Measurements from ENCODE around the gene SMIM29.
"Not testable (repeated sequence)": the region's sequence is repeated elsewhere in the genome, so short reads cannot be mapped to it uniquely, and the experiment has no call there.

Gene SMIM29

DNA sequence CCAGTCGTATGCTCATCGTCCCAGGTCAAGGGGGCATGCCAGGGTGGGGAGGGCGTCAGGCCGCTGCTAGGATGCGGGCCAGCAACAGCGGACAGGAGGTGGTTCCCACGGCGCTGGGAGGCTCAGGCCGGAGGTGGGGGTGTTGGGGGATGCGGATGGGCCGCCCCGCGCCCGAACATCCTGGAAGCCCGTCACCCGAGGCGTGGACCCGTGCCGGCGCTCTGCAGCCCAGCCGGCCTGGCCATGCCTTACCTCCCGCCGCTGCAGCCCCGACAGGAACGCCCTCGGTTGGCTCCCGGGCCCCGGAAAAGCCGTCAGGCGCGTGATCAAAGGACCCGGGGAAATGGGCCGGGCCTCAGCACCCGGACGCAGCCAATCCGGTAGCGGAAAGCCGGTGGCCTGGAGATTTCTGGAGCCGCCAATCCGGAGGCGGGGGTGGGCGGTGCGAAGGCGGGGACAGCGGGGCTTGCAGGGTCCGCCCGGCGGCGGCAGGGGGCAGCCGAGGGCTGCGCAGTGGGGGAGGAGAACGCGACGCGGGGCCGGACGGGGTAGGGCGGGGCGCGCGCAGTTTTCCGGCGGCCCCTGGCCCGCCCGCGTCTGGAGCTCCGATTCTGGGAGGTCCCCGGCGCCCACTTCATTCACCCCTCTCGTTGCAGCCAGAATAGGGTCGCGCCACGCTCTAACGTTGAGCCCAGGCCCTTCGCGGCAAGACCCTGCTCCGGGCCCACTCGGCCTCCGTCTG lies at the start of gene SMIM29:
Gene SMIM29 (minus strand): TSS at position 280 of the 742 bp plus-strand sequence. CDS start 1,215 bp downstream, outside the sequence.
- DNase-seq (ENCODE audit: low read depth, low spot score): peak; percentile 97

DNA sequence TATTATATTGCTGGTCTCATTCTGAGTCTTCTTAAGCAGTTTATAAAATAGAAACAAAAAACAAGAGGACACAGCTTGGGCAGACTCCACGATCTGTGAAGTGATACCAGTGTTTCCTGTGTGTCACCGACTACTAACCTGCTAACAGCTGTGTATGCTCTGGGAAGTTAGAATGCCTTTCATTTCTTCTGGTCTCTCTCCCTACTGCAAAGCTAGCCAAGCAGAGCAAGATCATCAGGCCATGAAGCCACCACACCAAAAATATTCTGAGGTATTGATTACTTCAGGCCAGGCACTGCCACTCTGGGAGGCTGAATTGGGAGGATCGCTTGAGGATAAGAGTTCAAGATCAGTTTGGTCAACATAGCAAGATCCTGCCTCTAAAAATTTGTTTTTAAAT lies 46.9 kb upstream of the SMIM29 start:
- DNase-seq (ENCODE audit: low read depth, low spot score): no peak

DNA sequence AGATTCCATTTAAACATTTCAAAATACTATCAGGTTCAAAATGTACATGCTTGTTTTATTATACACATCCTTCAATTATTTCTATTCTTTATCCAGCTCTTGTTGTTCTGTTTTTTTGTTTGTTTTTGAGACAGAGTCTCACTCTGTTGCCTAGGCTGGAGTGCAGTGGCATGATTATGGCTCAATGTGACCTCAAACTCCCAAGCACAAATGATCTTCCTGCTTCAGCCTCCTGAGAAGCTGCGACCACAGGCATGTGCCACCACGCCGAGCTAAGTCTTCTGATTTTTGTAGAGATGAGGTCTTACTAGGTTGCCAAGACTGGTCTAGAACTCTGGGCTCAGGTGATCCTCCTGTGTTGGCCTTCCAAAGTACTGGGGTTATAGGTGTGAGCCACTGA lies 44.1 kb upstream of the SMIM29 start:
- DNase-seq (ENCODE audit: low read depth, low spot score): no peak

DNA sequence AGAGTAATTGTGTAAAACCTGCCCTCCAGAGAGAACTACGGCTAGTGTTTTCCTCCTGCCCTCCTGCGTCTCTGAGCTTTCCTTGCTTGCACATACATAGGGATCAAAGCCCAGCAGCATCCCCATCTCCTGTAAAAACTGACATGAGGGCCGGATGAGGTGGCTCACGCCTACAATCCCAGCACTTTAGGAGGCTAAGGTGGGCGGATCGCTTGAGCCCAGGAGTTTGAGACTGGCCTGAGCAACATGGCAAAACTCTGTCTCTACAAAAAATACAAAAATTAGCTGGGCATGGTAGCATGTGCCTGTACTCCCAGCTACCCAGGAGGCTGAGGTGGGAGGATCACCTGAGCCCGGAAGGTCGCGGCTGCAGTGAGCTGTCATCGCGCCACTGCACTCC lies 40.3 kb upstream of the SMIM29 start:
- no peak for DNase-seq (ENCODE audit: low read depth, low spot score)

DNA sequence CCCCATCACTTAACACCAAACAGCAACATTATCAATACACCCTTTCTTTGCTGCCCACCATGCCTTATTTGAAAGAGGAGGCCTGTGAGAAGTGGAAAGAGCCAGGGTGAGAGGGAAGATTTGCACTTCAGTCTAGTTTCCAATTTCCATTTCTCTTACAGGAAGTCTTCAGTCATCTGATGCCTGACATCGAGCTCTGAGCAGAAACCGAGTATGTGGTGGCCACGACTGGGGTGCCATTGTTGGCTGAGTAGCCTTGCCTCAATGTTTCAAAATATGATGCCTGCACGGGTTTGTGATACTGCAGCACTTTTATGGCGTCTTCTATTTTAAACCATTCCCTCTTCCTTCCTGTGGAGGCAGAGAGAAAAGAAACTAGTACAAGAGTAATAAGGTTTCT lies 39.8 kb upstream of the SMIM29 start:
- DNase-seq (ENCODE audit: low read depth, low spot score): no peak

DNA sequence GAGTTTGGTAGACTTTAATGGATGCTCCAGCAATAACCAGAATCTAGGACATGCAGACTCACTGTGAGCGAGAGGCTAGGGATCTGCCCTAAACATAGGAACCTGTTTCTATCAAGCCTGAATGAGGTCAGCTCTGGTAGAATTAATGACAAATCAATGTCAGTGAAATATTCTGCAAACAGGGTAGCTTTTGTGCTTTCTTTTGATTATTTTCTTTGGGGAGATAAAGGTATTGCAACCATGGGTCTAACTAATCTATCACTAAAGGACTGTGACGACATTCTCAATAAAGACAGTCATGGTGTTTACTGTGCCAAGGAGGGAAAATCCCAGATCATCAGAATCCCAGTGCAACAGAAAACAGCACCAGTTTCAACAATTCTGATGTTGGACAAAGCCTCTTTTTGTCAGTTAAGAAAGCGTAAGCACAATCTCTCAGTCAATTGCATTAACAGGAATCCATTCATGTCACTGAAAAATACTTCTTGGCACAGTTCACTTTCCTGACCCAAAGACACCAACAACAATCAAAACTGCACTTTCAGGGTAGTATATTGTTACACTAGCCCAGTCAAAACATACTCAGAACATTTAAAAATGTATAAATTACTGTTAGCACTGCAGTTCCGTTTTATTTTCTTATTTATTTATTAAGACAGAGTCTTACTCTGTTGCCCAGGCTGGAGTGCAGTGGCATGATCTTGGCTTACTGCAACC lies 36.8 kb upstream of the SMIM29 start:
- no peak for DNase-seq (ENCODE audit: low read depth, low spot score)

DNA sequence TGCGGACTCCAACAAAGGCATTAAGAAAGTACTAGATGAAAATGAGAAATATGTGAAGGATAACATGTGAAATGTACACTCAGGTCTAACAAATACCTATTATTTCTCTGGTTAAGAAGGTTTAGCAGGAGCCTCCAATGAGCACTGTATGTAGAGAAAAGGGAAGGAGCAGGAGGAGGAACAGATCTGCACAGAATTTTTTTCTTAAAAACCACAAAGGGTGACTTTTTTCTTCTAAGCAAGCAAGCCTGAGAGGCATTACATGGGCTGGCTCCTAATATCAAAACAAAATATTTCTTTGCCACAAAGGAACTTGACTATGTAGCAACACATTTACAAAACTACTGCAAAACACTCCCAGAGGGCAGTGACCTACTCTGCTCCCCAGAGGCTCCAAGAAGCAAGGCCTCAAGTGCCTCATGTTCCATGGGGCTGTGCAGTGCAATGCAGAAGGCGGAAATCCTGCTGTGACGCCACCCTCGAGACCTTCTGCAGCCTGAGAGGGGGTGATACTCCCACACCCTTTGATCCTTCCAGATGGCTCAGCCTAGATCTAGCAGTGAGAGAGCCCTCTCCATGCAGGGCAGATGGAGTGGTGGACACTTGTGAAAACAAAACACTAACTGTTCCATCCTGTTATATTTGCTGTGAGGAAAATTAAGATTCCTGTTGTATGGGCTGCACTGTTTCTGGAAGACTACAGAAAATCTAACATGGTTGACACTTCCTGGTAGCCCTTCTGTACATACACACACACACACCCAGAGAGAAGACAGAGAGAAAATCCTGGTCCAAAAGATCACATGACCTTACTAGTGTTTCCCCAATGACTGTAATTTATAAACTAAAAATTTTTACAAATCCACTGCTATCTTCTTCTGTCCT lies 36.0 kb upstream of the SMIM29 start:
- no peak for DNase-seq (ENCODE audit: low read depth, low spot score)

DNA sequence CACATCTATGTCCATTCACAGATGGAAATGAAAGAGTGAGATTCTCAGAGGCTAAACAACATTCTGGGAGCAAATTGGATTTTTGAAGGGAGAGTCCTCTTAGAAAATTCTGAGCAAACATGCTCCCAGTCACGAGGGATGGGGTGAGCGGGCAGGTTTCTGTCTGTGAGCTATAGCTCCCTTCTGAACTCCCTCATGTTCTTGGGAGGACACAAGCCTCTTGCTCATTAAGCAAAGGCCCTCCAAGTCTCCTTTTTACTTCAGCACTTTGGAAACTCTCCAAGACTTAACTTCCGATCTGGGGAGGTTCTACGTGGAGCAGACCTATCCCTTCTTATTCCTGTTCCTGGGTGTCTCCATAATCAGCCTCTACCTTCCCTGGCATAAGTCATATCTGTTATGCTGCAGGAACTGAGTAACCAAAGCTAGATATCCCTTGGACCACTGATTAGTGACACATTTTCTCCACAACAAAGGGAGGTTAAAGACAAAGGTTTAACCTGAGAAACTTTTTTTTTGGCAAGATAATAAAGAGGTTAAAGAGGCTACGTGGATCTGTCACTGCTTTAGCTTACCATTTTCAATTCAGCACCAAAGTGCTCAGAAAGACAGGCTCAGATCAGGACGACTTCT lies 33.0 kb upstream of the SMIM29 start:
- DNase-seq (ENCODE audit: low read depth, low spot score): no peak

DNA sequence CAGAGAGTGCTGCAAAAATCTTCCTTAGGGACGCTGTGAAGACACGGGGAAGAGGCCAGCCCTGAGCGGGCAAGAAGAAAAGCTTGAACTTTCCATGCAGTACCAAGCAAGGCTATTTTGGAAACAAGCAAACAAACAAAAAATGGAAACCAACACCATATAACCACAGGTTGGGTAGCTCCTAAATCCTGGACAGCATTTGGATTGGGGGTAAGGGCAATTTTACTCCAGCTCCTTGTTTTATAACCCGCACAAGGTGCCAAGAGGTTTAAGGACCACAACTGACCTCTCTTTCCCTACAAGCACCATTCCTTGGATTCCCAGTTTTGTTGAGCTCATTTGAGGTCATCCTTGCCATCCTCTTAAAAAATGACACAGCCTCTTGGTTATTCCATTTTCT lies 31.4 kb upstream of the SMIM29 start:
- DNase-seq (ENCODE audit: low read depth, low spot score): no peak

DNA sequence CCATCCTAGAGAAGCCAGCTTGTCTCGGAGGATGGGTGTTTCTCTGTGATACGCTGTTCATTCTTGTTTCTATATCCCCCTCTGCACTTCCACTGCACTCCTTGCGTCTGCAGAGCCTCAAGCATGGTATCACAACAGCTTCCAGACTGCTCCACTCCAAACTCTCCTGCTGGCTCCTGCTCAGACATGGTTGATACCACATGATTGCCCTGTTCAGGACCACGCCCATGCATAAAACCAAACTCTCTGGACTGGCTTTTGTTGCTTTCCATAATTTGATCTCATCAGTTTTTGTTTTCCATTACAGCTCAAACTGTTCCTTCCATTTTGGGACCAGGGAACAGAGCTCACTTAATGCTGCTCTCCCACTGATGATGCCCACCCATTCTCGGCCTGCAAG lies 30.0 kb upstream of the SMIM29 start:
- DNase-seq (ENCODE audit: low read depth, low spot score): no peak

DNA sequence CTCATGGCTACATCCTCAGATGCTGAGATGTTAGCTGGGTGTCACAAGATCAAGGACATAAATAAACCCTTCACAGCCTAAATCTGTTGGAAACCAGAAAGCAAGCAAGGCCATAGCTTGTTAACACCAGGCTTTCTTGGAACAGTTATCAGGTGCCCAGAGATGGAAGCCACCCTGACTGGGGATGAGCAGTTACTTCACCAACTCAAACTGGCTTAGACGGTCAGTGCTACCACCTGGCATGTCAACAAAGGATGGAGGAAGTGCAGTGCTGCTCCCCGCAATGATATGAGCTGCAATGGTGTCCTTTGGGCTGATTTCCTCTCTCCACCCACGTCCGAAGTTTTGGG lies 28.9 kb upstream of the SMIM29 start:
- DNase-seq (ENCODE audit: low read depth, low spot score): no peak

DNA sequence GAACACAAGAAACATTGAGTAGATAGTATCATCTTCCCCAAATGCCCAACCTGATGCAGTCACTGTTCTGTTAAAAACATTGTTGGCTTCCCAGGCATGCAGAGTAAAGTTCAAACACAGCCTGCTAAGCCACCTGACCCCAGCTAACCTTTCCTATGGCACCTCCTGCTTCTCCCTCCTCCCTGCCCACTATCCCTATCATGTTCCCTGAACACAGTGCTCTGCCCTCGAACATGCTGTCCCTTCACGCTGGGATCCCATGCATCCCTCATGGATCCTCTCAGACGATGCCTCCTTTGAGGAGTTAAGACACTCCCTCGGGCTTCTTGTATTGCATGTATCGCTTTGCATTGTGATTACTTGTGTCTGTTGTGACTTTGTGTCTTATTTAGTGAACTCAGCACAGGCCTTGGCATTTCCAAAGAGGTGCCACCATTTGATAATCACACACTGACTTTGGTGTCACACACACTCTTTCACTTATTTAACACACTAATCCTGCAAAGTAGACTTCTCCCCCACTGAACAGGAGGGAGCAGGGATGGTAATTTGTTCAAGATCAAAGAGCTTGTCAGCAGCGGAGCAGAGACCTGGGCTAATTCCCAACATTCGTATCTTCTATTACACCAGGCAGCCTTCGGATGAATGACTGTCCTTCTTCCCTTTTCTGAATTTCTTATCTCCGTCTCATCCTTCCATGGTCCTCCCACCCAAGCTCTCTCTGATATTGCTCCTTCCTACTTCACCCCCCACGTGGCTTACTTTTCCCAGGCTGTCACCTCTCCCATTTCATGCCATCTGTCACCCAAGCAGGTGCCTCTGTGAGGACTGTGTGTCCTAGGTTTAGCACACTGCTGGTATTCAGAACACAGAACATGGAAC lies 28.3 kb upstream of the SMIM29 start:
- no peak for DNase-seq (ENCODE audit: low read depth, low spot score)

DNA sequence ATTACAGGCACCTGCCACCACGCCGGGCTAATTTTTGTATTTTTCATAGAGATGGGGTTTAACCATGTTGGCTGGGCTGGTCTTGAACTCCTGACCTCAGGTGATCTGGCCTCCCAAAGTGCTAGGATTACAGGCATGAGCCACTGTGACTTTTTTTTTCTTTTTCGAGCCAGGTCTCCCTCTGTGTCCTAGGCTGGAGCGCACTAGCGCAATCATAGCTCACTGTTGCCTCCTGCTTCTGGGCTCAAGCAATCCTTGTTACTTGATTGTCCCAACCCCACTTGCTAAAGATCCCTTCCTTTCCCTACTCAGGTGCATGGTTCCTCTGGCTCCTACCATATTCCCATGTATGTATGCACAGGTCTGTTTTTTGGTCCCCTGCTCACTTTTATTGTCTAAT lies 27.4 kb upstream of the SMIM29 start:
- no peak for DNase-seq (ENCODE audit: low read depth, low spot score)

DNA sequence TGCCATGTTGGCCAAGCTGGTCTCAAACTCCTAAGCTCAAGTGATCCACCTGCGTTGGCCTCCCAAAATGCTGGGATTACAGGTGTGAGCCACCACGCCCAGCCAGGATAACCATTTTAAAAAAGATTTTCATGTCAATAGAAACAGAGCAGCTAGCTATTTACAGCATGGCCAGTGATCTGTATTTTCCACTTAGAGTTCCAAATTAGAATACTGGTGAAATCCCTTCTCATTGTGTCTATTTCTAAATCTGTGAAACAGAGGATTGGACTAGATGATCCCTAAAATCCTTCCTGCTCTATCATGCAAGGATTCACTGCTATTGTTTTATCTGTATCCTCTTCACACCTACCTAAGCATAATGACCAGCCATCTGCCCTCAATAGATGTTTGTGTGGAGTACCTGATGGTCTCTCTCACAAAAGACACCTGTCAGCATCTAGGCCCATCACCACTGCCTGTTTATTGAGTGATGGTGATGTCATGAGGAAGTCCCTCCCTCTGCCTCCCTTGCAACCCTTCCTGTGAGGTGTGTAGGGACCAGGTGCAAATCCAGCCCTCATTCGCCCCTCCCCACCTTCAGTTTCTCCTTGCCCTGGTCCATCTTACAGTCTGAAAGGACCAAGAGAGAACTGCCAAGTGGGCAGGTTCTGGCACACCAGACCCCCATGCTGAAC lies 26.5 kb upstream of the SMIM29 start:
- DNase-seq (ENCODE audit: low read depth, low spot score): no peak

DNA sequence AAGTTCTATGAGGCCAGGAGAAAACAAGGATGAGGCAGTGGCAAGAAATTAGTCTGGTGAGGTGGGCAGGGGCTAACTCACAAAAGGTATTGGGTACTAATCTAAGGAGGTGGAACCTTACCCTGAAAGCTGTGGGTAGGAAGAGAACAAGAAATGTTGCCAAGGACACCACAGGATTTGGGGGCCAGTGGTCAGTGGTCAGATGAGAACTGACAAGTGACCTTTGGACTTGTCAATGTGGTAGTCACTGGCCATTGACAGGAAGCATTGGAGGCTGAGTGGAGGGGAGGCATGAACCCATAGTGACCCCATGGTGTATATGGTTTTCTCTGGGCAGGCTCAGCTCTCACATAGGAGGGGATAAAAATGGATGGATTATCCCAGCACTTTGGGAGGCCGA lies 25.3 kb upstream of the SMIM29 start:
- no peak for DNase-seq (ENCODE audit: low read depth, low spot score)

DNA sequence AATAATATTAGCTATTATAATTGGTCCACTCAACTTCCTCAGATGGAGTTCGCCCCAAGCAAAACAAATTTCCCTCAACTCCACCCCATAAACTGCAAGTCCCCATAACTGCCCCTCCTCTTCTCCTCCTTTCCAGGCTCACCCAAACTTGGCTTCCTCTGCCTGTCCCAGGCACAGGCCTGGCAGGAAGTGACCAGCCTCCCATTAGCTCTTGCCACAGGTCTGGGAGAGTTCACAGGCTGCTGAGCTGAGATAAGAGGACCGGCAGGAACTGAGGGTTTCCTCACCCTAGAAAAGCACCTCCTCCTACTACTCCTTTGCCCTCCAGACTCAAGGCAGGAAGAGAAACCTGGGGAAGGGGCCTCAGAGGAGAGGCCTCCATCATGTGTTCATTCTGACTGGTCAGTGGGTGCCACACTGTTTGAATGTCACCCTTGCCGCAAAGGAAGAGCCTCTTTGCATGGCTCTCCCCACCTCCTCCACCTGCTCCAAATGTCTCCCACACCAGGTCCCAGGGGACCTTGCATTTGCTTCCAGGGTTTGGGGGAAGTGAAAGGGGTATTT lies 24.5 kb upstream of the SMIM29 start:
- DNase-seq (ENCODE audit: low read depth, low spot score): peak; percentile 29

DNA sequence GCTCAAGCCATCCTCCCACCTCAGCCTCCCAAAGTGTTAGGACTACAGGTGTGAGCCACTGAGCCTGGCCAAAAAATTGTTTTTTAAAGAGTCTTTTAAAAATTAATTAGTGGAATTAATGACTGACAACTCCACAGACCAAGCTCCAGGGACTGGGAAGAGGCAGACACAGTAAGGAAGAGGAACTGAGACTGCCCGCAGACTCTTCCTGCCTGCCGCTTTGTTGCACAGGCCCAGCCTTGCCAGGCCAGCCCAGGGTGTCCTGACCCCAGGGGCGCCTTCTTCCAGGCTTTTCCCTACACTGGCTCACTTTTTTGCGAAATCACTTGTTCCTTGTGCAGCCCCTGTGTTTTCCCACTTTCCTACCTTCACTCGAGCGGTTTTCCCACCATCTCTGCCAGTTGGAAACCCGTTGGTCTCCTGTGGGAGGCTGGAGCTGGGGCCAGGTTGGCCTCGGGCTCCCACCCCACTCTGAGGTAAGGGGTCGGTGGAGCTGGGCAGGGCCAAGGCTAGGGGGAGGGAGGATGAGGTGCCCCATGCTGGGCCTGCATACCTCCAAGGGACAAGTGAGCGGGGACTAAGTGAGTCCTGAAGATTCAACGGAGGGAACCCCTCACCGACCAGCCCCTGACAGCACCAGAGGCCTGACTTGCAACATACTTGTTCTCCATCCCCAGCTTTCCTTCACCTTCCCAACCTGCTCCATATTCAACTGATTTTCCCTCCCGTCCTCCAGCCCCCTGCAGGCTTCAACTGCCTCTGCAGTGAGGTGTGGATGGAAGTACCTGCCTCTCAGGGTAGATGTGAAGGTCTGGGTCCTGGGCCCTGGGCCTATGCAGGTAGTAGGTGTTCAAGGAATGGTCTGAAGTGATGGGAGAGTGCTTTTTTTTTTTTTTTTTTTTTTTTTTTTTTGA lies 23.5 kb upstream of the SMIM29 start:
- DNase-seq (ENCODE audit: low read depth, low spot score): peak; percentile 46

DNA sequence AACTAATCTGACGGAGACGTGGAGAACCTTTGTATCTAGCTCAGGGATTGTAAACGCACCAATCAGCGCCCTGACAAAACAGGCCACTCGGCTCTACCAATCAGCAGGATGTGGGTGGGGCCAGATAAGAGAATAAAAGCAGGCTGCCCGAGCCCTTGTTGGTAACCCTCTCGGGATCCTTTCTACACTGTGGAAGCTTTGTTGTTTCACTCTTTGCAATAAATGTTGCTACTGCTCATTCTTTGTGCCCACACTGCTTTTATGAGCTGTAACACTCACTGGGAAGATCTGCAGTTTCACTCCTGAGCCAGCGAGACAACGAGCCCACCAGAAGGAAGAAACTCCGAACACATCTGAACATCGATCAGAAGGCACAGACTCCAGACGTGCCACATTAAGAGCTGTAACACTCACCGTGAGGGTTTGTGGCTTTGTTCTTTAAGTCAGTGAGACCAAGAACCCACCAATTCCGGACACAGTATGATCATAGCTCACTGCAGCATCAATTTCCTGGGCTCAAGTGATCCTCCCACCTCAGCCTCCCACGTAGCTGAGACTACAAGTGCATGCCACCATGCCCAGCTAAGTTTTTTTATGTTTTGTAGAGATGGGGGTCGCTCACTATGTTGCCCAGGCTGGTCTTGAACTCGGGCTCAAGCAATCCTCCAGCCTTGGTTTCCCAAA lies 21.0 kb upstream of the SMIM29 start:
- not testable (repeated sequence) for DNase-seq (ENCODE audit: low read depth, low spot score)
